C4-2B (cell line): ENCODE measurements around the gene HPCAL1.

Experiments
- H3K27ac ChIP-seq: fragments of 450-650 bp; 2 replicates; pipeline ENCODE4 v1.5.1; 2017
- CTCF ChIP-seq: fragments of 450-650 bp; conservative IDR thresholded peaks from 2 replicates; pipeline ENCODE4 v1.5.1; 2017; ENCODE audit warnings: mild to moderate bottlenecking
- ZFX ChIP-seq: fragments of 450-650 bp; IDR thresholded peaks from 2 replicates; pipeline ENCODE4 v1.6.1; 2017

HPCAL1 gene

DNA sequence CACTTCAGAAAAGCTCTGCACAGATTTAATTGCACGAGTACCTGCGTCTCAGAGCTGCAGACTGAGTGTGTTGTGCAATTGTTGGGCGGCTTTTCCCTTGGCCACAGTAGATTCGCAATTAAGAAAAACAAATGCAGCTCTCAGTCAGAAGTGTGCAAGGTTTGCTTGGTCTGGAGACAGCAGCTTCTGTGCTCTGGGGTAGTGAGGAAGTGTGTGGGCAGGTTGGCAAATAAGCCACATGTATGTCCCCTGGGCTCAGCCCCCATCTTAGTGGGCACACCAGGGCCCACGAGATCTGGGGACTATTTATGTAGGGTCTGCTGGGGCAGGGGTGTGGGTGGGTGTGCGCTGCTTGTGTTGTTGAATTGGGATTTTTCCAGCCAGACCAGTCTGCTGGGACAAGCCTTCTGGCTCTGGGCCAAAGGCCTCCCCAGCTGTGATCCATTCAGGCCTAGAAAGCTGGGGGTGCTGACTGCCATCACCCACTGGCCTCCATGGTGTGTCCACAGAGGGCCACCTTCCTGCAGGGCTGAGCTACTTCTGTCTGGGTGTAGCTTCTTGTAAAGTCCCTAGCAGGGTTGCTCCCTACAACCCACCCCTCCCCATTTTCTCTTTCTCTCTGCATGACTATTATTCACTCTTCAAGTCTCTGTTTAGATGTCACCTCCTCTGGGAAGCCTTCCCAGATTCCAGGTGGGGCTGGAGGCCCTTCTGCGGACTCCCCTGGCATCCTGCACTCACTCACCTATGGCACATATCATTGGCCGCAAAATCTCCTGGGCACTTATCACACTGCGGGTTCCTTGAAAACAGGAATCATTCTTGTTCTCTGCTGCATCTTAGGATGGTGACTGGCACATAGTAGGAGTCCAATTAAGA lies 77.6 kb downstream of the HPCAL1 start:
- no peak overlapping the region for H3K27ac ChIP-seq
- TF ChIP-seq CTCF (no peak), ZFX (no peak)

GRCh38 chr2:10381997-10382353 lies 79.3 kb downstream of the HPCAL1 start:
- no peak overlapping the region for H3K27ac ChIP-seq
- TF ChIP-seq ZFX: no peak
- TF ChIP-seq CTCF: no peak

DNA sequence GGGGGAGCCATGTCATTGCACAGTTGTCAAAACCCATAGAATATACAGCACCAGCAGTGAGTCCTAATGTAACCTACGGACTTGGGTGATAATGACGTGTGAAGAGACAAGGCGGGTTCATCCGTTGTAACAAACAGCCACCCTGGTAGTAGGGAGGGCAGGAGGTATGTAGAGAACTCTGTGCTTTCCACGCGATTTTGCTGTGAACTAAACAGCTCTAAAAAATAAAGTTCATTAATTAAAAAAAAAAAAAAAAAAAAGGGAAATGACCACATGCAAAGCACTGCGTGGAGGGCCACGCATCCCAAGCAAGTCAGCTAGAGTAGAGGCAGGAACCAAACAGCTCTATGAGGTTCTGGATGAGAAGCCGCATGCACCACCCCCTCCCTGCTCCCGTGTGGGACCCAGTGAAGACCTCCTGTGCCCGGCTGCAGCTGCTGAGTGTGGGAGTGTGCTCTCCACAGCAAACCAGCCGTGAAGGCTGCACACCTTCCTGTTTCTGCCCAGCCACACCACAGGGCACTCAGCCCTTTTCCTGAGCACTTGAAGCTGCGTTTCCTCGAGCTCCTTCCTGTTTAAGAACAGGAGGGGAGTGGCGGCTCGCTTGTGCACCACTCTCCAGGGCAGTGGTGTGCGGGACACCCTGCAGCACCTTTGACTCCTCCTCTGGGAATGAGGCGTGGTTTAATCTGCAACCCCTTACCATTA lies 79.8 kb downstream of the HPCAL1 start:
- TF ChIP-seq CTCF (no peak), ZFX (no peak)
- H3K27ac ChIP-seq: no peak overlapping the region

DNA sequence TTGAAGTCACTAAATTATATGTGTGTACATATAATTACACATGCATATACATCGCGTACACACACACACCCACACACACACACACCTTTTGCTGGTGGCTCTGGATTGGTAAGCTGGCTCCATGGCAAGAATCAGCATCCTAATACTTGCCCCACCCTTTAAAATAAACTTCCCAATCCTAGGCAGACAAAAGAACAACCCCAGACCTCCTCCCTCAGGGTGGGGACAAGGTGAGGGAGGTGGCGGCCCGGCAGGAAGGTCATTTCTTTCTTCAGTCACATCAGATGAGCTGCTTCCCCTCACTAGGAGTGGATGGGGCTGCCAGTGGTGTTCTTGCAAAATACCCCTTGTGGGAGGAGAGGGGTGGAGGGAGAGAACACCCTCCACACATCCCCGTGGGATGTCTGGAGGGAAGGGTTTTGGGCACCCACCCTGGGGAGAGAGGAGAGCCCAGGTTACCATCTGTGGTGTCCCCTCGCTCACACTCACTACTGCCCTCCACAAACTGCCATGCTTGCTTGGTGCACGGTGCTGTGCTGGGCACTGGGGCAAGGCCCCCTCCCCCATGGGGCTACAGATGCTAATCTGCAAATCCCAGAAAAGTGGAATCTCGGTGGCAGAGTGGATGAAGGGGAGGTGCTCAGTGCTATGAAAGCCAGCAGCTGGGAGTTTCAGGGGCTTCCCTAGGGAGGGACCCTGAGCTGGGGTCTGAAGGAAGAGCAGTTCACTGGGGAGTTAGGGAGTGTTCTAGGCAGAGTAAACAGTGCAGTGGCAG lies 81.4 kb downstream of the HPCAL1 start:
- no peak overlapping the region for H3K27ac ChIP-seq

GRCh38 chr2:10385501-10385900 lies 82.8 kb downstream of the HPCAL1 start:
- no peak overlapping the region for H3K27ac ChIP-seq
- TF ChIP-seq ZFX (no peak), CTCF (no peak)

More for the DNA sequence above, 81.4 kb downstream of the HPCAL1 start:
- no peak for TF ChIP-seq ZFX
- TF ChIP-seq CTCF: no peak

DNA sequence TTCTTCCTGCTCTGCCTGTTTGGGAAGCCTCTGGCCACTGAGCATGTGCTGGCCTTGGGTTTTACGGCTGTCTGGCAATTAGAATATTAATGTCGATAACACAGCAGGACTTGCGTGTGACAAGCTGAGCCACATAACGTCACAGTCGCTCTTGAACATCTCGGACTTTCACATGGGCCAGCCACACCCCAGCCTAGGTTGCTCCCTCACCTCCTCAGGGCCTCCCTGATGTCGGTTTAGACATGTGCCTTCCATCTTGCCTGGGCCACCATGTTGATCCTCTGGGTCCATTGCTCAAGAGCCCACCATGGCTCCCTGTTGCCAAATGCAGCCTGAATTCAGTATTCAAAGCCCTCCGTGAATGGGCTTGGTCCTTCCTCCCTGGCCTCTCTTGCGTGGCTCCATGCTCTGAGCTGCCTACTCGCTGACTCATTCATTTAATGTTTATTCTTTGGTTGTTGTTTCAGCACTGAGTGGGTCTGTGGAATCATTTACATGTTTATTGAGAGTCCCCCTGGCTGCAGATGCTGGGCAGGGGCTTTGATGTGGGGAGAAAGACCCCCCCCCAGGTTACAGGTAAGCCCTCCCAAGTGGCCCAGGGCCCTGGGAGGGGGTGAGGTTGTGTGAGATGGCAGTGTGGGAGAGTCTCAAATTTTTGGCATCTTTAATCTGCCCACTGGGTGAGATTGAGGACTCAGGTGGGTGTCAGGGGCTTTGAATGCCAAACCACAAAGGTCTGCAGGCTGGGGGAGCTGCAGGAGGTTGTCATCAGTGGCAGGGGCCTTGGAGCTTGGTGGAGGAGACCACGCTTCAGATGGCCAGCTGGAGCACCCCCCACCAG lies 83.4 kb downstream of the HPCAL1 start:
- no peak for TF ChIP-seq ZFX
- TF ChIP-seq CTCF: no peak
- H3K27ac ChIP-seq: no peak overlapping the region
